Fibroblast of the aortic adventitia (primary cell): ENCODE measurements around the gene ZNF548. TPM values are rescaled to one million over a fixed set of nuclear protein-coding genes. Genes with fewer than 3 reads are reported as not detected.
"Not testable (repeated sequence)": the region's sequence is repeated elsewhere in the genome, so short reads cannot be mapped to it uniquely, and the experiment has no call there.

Source experiments
- DNase-seq: peaks from one replicate; pipeline ENCODE4 v3.0.0-alpha.2; 2010; ENCODE audit warnings: low read depth
- H3K4me3 ChIP-seq: 2 replicates; pipeline ENCODE4 v1.5.1; 2011; ENCODE audit warnings: low read depth, mild to moderate bottlenecking, control low read depth, low read length, moderate library complexity
- total RNA-seq: library from RNA; depleted of rRNA; stranded (reverse); fragments of >200 nt; gene quantifications from 2 replicates; pipeline ENCODE4 v1.2.3, GENCODE V29; 2012; ENCODE audit warnings: low replicate concordance
- TF ChIP-seq, protein P1 (sequence below): IDR thresholded peaks from 2 replicates; pipeline ENCODE4 v1.5.1; 2011; ENCODE audit warnings: mild to moderate bottlenecking, low read length, control low read depth, inconsistent platforms; ENCODE audit not compliant: insufficient read depth

ZNF548 gene
- total RNA-seq, 1 donor, result 20.4 TPM

DNA sequence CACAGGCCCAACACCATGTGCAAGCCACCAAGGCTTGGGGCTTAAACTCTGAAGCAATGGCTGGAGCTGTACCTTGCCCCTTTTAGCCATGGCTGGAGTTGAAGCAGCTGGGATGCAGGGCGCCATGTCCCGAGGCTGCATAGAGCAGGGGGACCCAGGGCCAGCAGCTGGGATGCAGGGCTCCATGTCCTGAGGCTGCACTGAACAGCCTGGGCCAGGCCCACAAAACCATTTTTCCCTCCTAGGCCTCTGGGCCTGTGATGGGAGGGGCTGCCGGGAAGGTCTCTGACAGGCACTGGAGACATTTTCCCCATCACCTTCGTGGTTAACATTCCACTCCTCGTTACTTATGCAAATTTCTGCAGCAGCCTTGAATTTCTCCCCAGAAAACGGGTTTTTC is 15.5 kb upstream of the ZNF548 start:
- TF ChIP-seq, protein P1, sequence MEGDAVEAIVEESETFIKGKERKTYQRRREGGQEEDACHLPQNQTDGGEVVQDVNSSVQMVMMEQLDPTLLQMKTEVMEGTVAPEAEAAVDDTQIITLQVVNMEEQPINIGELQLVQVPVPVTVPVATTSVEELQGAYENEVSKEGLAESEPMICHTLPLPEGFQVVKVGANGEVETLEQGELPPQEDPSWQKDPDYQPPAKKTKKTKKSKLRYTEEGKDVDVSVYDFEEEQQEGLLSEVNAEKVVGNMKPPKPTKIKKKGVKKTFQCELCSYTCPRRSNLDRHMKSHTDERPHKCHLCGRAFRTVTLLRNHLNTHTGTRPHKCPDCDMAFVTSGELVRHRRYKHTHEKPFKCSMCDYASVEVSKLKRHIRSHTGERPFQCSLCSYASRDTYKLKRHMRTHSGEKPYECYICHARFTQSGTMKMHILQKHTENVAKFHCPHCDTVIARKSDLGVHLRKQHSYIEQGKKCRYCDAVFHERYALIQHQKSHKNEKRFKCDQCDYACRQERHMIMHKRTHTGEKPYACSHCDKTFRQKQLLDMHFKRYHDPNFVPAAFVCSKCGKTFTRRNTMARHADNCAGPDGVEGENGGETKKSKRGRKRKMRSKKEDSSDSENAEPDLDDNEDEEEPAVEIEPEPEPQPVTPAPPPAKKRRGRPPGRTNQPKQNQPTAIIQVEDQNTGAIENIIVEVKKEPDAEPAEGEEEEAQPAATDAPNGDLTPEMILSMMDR, result no peak
- DNase-seq, result no peak
- no peak overlapping the region for H3K4me3 ChIP-seq

DNA sequence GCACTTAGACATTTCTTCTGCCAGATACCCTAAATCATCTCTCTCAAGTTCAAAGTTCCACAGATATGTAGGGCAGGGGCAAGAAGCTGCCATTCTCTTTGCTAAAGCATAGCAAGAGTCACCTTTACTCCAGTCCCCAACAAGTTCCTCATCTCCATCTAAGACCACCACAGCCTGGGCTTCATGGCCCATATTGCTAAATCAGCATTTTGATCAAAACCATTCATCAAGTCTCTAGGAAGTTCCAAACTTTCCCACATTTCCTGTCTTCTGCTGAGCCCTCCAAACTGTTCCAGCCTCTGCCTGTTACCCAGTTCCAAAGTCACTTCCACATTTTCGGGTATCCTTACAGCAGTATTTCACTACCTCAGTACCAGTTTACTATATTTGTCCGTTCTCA is 15.0 kb upstream of the ZNF548 start:
- not testable (repeated sequence) for DNase-seq, H3K4me3 ChIP-seq

- no peak overlapping the region for H3K4me3 ChIP-seq
- DNase-seq, result no peak
- TF ChIP-seq, protein P1, result no peak
These were observed 13.5 kb upstream of the ZNF548 start for GRCh38 chr19:57376151-57376550.

DNA sequence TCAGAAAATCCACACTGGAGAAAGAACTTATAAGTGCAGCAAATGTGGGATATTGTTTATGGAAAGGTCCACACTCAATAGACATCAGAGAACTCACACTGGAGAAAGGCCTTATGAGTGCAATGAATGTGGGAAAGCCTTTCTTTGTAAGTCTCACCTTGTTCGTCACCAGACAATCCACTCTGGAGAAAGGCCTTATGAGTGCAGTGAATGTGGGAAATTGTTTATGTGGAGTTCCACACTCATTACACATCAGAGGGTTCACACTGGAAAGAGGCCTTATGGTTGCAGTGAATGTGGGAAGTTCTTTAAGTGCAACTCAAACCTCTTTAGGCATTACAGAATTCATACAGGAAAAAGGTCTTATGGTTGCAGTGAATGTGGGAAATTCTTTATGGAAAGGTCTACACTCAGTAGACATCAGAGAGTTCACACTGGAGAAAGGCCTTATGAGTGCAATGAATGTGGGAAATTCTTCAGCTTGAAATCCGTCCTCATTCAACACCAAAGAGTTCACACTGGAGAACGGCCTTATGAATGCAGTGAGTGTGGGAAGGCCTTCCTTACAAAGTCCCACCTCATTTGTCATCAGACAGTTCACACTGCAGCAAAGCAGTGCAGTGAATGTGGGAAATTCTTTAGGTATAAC is 12.0 kb upstream of the ZNF548 start:
- TF ChIP-seq, protein P1, result no peak
- DNase-seq, result no peak
- no peak overlapping the region for H3K4me3 ChIP-seq

DNA sequence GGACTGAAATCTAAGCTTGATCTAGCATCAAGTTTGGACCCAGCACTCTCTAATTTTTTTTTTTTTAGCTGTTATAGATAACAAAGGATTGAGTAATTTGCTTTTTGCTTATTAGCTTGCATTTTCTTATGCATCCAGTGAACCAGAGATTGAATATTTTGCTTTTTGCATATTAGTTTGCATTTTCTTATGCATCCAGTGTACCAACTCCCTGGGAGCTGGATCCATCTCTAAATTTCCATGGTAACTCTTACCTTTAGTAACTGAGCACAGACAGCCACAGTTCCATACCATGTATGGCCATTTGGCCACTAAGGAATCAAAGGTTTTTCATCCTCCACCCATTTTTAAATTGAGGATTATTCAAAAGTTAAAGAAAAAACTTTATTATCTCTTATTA is 8.7 kb upstream of the ZNF548 start:
- no peak overlapping the region for H3K4me3 ChIP-seq
- TF ChIP-seq, protein P1, result no peak
- DNase-seq, result no peak

DNA sequence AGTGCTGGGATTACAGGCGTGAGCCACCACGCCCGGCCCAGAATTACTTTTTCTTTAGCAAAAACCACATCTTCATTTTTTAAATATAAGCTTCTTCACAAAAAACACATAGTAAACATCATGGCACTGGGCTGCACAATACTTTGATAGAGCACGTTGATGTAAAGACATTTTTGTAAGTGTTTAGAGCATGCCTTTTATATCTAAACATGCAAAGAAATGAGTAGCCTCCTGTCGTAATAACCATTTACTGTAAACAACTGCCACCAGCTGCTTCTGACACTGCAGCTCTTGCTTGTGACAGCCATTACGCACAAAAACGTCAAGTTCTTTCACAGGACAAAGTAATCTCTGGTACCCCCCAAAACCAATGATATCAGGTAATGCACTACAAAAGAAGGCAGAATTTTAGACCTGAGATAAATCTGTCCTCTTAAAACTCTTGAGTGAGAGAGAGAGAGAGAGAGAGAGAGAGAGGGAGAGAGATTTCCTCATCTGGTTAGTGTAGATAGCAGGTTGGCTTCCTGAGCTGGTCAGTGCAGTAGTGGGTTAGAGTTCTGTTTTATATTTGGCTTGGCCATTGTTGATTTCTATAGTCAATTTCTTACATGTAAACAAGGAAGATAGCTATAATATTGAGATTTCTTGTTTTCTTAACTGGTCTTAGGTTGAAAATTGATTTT is 6.7 kb upstream of the ZNF548 start:
- H3K4me3 ChIP-seq, result no peak overlapping the region
- DNase-seq, result no peak
- TF ChIP-seq, protein P1, result no peak

DNA sequence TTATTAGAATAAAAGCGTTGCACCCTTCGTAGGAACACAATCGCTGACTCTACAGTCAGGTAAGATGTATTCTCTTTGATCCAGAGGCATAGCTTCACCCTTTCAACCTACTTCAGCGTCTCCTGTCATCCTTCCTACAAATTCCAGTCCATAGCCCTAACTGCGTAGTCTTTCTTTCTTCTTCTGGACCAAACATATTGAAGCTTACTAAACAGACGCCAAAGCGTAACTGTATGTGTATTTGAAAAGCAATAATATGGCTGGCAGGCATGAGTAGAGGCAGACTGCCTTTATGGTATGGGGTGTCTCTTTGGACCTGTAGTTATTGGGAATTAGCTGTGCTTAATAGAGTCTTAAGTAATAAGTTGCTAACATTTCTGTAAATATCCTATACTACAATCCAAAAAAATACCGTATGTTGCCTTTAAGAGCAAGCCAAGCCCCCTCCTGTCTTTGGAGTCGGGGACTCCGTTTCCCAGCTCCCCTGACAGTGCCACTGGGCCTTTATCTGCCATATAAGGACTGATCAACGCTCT is 392 bp upstream of the ZNF548 start:
- H3K4me3 ChIP-seq, result peak overlapping the region; percentile 62
- no peak for DNase-seq
- TF ChIP-seq, protein P1, result no peak
